ENCODE measurements around the gene HLA-F.
A peak's percentile ranks its signal among the peaks of the same experiment; 100 is the strongest.

The HLA-F gene

DNA sequence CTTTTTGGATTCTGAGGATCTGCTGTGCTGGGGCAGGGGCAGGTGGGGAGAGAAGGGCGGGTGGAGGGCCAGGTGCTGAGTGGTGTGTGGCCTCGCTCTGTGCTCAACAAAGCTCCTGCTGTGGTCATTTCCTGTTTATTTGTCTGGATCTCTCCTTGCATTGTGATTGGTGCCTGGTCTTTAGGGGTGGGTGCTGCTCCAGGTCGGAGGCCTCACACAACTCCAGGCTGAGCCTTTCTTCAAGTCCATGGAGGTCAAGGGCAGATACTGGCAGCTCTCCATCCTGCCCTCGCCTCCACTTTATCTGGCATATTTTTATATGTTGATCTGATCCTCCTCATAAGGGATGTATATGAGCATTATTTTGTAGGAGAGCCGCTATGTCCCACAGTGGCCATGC, 36.2 kb downstream of the HLA-F start:
- no peak overlapping the region for H3K27ac ChIP-seq
- no peak overlapping the region for H3K4me3 ChIP-seq
- no peak for TF ChIP-seq CTCF (IDR thresholded peaks at IDR 0.05)
- DNase-seq (ENCODE audit: low spot score): no peak

DNA sequence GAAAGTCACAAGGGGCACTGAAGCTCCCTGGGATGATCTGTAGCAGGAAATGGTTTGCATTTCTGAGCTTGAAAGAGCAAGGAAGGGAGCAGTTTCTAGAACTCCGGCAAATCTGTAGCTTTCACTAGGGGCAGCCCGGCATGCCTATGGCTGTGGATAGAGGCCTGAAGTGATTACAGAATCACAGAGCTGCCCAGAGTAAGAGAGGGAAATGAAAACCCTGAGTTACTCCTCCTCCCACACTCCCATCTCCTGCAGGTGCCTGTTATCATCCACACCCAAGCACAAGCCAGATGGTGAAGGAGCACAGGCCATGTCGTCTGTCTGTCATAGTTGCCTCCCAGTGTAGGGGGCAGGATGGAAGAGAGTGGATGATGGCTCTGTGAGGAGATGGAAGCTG, 37.1 kb downstream of the HLA-F start:
- TF ChIP-seq CTCF (IDR thresholded peaks at IDR 0.05): no peak
- Histone ChIP-seq H3K27ac (no peak overlapping the region), H3K4me3 (no peak overlapping the region)
- DNase-seq (ENCODE audit: low spot score): no peak

DNA sequence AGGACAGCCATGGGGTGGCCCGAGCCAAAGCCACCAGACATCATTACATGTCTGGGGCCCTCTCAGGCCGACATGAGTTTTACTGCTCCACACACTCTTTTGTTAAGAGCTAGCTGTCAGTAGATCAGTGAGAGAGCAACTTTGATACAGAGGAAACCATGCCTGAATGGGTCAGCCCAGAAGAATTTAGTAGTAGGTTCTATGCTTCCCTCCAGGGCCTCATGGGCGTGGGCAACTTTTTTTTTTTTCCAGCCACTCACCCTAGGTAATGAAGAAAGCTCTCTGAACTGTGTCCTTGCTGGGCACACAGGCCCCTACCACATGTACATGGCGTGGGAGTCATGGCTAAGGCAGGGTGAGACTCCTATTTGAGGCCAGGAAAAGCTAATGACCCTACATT, 38.8 kb downstream of the HLA-F start:
- Histone ChIP-seq H3K4me3 (no peak overlapping the region), H3K27ac (peak overlapping the region in 1 of 2 donors; percentile 11)
- no peak for TF ChIP-seq CTCF (IDR thresholded peaks at IDR 0.05)
- no peak for DNase-seq (ENCODE audit: low spot score)

- TF ChIP-seq CTCF (IDR thresholded peaks at IDR 0.05): no peak
- Histone ChIP-seq H3K4me3 (no peak overlapping the region), H3K27ac (peak overlapping the region in 1 of 2 donors; percentile 69)
- DNase-seq (ENCODE audit: low spot score): no peak
Observed at GRCh38 chr6:29762781-29763214, 39.6 kb downstream of the HLA-F start.

DNA sequence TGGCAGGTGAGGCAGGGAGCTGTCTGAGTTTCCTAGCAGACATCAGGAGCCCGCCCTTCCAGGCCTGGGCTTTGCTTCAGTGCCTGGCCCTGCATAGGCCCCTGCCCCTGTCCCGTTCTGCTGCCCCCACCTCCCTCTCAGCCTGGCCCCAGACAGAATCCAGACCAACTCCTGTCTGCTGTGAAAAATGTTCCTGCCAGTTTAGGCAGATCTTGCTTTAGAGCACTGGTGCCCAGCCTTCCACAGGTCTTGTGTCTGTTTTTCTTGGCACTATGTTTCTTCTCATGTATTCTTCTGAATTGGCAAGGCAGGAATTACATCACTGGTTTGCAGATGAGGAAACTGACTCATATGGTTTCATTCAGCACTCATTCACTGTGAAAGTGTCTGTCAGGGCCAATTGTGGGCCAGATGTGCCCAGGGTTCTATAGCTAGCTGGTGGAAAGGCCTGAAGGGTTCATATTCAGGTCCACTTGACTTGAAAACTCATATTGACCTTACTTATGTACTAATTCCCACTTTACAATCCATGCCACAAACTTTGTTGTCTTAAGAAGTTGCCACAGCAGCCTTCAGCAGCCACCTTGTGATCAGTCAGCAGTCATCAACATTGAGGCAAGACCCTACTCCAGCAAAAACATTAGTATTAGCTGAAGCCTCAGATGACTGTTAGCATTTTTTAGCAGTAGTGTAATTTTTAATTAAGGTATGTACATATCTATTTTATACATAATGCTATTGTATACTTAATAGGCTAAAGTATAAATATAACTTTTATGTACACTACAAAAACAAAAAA, 40.5 kb downstream of the HLA-F start:
- Histone ChIP-seq H3K27ac (peak overlapping the region in 1 of 2 donors; percentile 69), H3K4me3 (no peak overlapping the region)
- no peak for DNase-seq (ENCODE audit: low spot score)
- no peak for TF ChIP-seq CTCF (IDR thresholded peaks at IDR 0.05)

- no peak for DNase-seq (ENCODE audit: low spot score)
- H3K27ac ChIP-seq: no peak overlapping the region
- TF ChIP-seq CTCF (IDR thresholded peaks at IDR 0.05): no peak
Observed at GRCh38 chr6:29764422-29765196, 41.4 kb downstream of the HLA-F start.

More at GRCh38 chr6:29764422-29765196, 41.4 kb downstream of the HLA-F start:
- no peak overlapping the region for H3K4me3 ChIP-seq
